ENCODE measurements around the gene ASCL4. TPM values are rescaled to one million over a fixed set of nuclear protein-coding genes. Genes with fewer than 3 reads are reported as not detected.

ASCL4 gene
- not detected for total RNA-seq

GRCh38 chr12:107774349-107775029 is at the start of gene ASCL4:
TSS of gene ASCL4 (plus strand) at chr12:107774704. CDS start at chr12:107775219, 515 bp downstream.

DNA sequence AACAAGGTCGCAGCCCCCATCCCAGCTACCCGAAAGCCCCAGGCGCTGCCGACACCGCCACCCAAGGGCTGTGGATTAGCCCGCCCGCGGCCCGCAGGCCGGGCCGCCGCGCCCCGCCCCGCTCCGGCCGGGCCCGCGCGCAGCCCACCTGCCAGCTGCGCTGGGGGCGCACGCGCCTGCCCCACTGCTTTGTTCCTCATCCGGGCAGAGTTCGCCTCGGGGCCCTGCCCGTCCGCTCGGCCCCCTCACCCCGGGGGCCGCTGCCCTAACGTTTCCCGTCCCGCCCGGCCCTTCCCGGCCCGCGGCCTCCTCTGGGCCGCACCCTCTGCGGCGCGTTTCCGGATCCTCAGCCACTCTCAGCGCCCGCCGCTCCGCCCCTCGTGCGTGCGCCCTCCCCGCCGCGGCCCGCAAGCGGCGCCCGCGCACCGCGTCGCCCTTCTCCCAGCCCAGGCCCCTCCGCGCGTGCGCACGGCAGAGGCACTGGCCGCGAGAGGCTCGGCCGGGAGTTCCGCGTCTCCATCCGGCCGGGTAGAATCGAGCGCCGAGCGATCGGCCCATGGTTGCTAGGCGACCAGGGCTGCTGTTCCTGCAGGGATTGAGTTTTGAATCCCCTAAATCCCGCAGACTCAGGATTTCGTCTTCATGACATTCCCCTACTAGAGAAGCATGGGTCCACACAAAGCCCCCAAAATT is 13.5 kb upstream of the ASCL4 start, which contains the start of gene PRDM4:
Gene PRDM4, minus strand, starts transcription at position 329 of the 693 bp plus-strand sequence. CDS start 622 bp downstream, outside the sequence.

Other genes with a start within 250 kb of the ASCL4 start
- gene PWP1, start 88.9 kb upstream of the ASCL4 start, total RNA-seq = 28.2 TPM
- gene PRDM4, start 13.6 kb upstream of the ASCL4 start, total RNA-seq = 31.5 TPM

Data from metanephros (tissue), 1 donor.